Stimulated activated CD8-positive, alpha-beta memory T cell treated with anti-CD3 and anti-CD28 coated beads, Interleukin-4, amount 100 ng/mL, for 48 hours (primary cell): ENCODE data around the gene EIF1B.

Experiments
- DNase-seq: peaks from one replicate; pipeline ENCODE4 v3.0.0-alpha.2; 2020

Gene EIF1B

DNA sequence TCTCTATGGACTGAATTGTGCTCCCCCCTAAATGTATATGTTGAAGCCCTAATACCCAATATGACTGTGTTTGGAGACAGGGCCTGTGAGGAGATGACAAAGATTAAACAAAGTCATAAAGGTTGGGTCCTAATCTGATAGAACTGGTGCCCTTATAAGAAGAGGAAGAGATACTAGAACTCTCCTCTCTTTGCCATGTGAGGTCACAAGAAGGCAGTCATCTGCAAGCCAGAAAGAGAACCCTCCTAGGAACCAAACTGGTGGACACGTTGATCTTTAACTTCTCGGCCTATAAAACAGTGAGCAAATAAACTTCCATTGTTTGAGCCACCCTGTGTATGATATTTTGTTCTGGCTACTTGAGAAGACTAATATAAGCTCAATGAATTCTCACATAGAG is 45.9 kb downstream of the EIF1B start:
- no peak for DNase-seq

DNA sequence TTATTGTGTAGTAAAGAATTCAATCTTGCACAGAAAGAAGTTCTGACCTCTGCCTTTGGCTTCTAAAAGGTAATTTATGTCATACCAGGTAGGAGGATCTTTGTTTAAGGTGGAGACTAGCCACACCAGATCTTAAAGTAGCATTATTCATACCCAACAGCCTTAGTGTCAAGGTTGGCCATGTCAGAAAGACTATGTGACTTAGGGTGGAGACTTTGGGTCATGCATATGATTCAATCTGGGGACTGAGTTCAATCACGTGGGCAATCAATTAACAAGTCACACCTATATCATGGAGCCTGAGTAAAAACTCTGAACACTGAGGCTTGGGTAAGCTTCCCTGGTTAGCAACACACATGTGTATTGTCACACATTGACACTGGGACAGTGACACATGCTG is 48.9 kb downstream of the EIF1B start:
- DNase-seq: no peak
